OCI-LY7 (cell line): ENCODE results near the gene RABL2A.

Experiments used
- CTCF ChIP-seq: fragments of 200-600 bp; sonication (generic); conservative IDR thresholded peaks from 2 replicates; pipeline ENCODE4 v1.5.1; 2014; ENCODE audit warnings: mild to moderate bottlenecking, antibody characterized with exemption, low read length, moderate library complexity, mixed read lengths
- EZH2phosphoT487 ChIP-seq: fragments of 200-600 bp; sonication (generic); IDR thresholded peaks from 2 replicates; pipeline ENCODE4 v1.6.1; 2018; ENCODE audit warnings: low read depth, borderline replicate concordance, mild to moderate bottlenecking, mixed run types, antibody characterized with exemption, low read length, moderate library complexity, mixed read lengths

- TF ChIP-seq CTCF (no peak), EZH2phosphoT487 (no peak)
Observed at GRCh38 chr2:113686537-113686936, 59.5 kb downstream of the RABL2A start.
